Measurements from ENCODE around the gene ANGEL1.

DNA sequence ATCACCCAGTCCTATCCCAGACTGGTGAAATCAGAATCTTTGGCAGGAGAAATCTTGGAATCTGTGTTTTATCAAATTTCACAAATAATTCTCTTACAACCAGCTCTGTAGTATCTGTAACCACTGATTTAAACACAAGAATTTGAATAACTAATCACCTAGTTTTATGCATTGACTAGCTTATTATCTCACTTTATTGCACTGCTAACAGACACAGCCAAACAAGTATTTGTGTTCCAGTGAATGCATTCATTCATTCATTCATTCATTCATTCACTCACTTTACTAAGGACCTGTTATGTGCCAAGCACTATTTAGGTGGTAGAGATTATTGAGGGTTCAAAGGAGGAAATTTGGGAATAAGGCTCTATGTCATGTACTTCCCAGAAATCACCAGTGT, 29.7 kb upstream of the ANGEL1 start:
- no peak for TF ChIP-seq ARNTL (CRISPR knock-in tag; IDR thresholded peaks at IDR 0.05; ENCODE audit: borderline replicate concordance, low read depth)
- no peak for TF ChIP-seq ISL1 (CRISPR knock-in tag; IDR thresholded peaks at IDR 0.05)
- no peak for TF ChIP-seq CSDC2 (CRISPR knock-in tag; IDR thresholded peaks at IDR 0.05)
- no peak for TF ChIP-seq BACH2 (CRISPR knock-in tag; IDR thresholded peaks at IDR 0.05; ENCODE audit: borderline replicate concordance)
- TF ChIP-seq, protein P1, sequence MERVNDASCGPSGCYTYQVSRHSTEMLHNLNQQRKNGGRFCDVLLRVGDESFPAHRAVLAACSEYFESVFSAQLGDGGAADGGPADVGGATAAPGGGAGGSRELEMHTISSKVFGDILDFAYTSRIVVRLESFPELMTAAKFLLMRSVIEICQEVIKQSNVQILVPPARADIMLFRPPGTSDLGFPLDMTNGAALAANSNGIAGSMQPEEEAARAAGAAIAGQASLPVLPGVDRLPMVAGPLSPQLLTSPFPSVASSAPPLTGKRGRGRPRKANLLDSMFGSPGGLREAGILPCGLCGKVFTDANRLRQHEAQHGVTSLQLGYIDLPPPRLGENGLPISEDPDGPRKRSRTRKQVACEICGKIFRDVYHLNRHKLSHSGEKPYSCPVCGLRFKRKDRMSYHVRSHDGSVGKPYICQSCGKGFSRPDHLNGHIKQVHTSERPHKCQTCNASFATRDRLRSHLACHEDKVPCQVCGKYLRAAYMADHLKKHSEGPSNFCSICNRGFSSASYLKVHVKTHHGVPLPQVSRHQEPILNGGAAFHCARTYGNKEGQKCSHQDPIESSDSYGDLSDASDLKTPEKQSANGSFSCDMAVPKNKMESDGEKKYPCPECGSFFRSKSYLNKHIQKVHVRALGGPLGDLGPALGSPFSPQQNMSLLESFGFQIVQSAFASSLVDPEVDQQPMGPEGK (CRISPR knock-in tag; IDR thresholded peaks at IDR 0.05; ENCODE audit: borderline replicate concordance), result no peak
- TF ChIP-seq CREB5 (CRISPR knock-in tag; IDR thresholded peaks at IDR 0.05; ENCODE audit: low read depth), result no peak
- no peak for TF ChIP-seq RARB (CRISPR knock-in tag; IDR thresholded peaks at IDR 0.05)

Data from SK-N-SH treated with all-trans-retinoic acid at 6 μM for 48 hours (cell line).